ENCODE measurements around the gene ELK4. TPM values are rescaled to one million over a fixed set of nuclear protein-coding genes. Genes with fewer than 3 reads are reported as not detected.

The ELK4 gene
- total RNA-seq, 1 experiment from 2014 or later = 31.2 TPM

GRCh38 chr1:205568469-205569361, 63.1 kb downstream of the ELK4 start:
- no peak overlapping the region for H4K91ac ChIP-seq (ENCODE audit: insufficient read length, low read depth, low read length)
- WGBS (ENCODE audit: extremely low coverage, insufficient read length, low lambda C conversion rate) = no CpG with 5 or more reads among the region's 90 CpGs
- no peak overlapping the region for H2BK15ac ChIP-seq (ENCODE audit: low read depth, low read length)
- H3K4me2 ChIP-seq (ENCODE audit: insufficient read depth, insufficient read length, low read length) = peak overlapping the region; percentile 85
- Mint-ChIP-seq H3K27me3 (ENCODE audit: low read depth) (peaks cover 90% of the 10 kb centered on the region), H3K36me3 (ENCODE audit: insufficient read depth in 1 of 3, low read depth in 3 of 3) (no peaks in the 10 kb centered on the region; a peak in 1 of 7 replicates), H3K4me3 (peak overlapping the region; percentile 57 to 81), H3K9me3 (no peaks in the 10 kb centered on the region; a peak in 1 of 5 replicates), H3K4me1 (peaks cover 20 to 28% of the 10 kb centered on the region in 2 experiments), H3K27ac (no peak overlapping the region)
- no peak for TF ChIP-seq CTCF (conservative IDR thresholded peaks at IDR 0.05)
- no peak overlapping the region for H2AFZ ChIP-seq (ENCODE audit: low read length)
- H3K56ac ChIP-seq (ENCODE audit: insufficient read length, low read depth, low read length) = no peak overlapping the region
- H3K23ac ChIP-seq (ENCODE audit: insufficient read length, low read depth, low read length) = no peak overlapping the region
- H3T11ph ChIP-seq (ENCODE audit: low read length) = no peak overlapping the region
- no peak for DNase-seq
- H3K9me3 ChIP-seq (ENCODE audit: control insufficient read depth, low read depth, low read length) = no peaks in the 10 kb centered on the region
- peaks cover 3% of the 10 kb centered on the region for H3K23me2 ChIP-seq (ENCODE audit: insufficient read length, low read depth, low read length, poor library complexity, severe bottlenecking)
- peaks cover 21% of the 10 kb centered on the region; the same call in 1 of the 2 replicates for H3K27me3 ChIP-seq (ENCODE audit: insufficient read depth, low read length)
- H3K4me1 ChIP-seq (ENCODE audit: insufficient read depth, low read length) = no peaks in the 10 kb centered on the region
- H3K27ac ChIP-seq (ENCODE audit: insufficient read length, low read depth, low read length) = no peak overlapping the region
- peak overlapping the region; percentile 78; the same call in 1 of the 2 replicates for H3K14ac ChIP-seq (ENCODE audit: insufficient read depth, low read length)
- no peak overlapping the region for H3K18ac ChIP-seq (ENCODE audit: insufficient read length, low read depth, low read length)
- no peaks in the 10 kb centered on the region for H3K79me2 ChIP-seq (ENCODE audit: insufficient read depth, low read length)
- H2BK120ac ChIP-seq (ENCODE audit: low read depth, low read length, poor library complexity, severe bottlenecking) = no peak overlapping the region
- H2BK20ac ChIP-seq (ENCODE audit: low read depth, low read length, poor library complexity, severe bottlenecking) = no peak overlapping the region
- H3K4ac ChIP-seq (ENCODE audit: low read depth, low read length) = no peak overlapping the region
- H2AK5ac ChIP-seq (ENCODE audit: insufficient read length, low read length) = no peak overlapping the region
- no peak overlapping the region for H4K5ac ChIP-seq (ENCODE audit: insufficient read length, low read depth, low read length)
- H3K79me1 ChIP-seq (ENCODE audit: insufficient read depth, low read depth, low read length, poor library complexity, severe bottlenecking) = no peaks in the 10 kb centered on the region
- no peaks in the 10 kb centered on the region for H4K20me1 ChIP-seq (ENCODE audit: control insufficient read depth, insufficient read depth, insufficient read length)
- no peak overlapping the region for H2BK12ac ChIP-seq (ENCODE audit: insufficient read length, low read depth, low read length)
- H2BK5ac ChIP-seq (ENCODE audit: insufficient read length, low read length) = no peak overlapping the region
- H4K8ac ChIP-seq (replicated peaks; ENCODE audit: insufficient read length, low read depth, low read length) = no peak overlapping the region
- no peak overlapping the region for H3K9ac ChIP-seq (ENCODE audit: extremely low read depth, insufficient read length, low read length)
